Kidney (tissue), 14 donors: ENCODE measurements around the gene TMX1. TPM values are rescaled to one million over a fixed set of nuclear protein-coding genes. Genes with fewer than 3 reads are reported as not detected.

ENCODE experiments used
- DNase-seq, 5 donors: peaks; one replicate each; pipeline ENCODE4 v3.0.0-alpha.2; 2013 to 2020
- FAIRE-seq: peaks from 2 replicates; lab custom pipeline; 2012; peaks lifted over from hg19 to GRCh38; lab: Jason Lieb, UNC
- H3K27ac ChIP-seq, 2 donors: one replicate each; pipeline ENCODE4 v1.7.0; 2013; ENCODE audit warnings: low read depth in 2 of 2, low read length in 2 of 2, inconsistent platforms in 1 of 2
- H3K27me3 ChIP-seq: one replicate; pipeline ENCODE4 v1.7.1; 2013; ENCODE audit warnings: low read length, inconsistent platforms; ENCODE audit not compliant: control insufficient read depth, insufficient read depth
- H3K36me3 ChIP-seq, 3 donors: one replicate each; pipeline versions ENCODE4 v1.7.0 to v1.7.1; 2013; ENCODE audit warnings: low read length in 3 of 3, control low read depth in 1 of 3, inconsistent platforms in 1 of 3; ENCODE audit not compliant: insufficient read depth in 3 of 3, control insufficient read depth in 2 of 3
- H3K4me1 ChIP-seq, 3 donors: one replicate each; pipeline versions ENCODE4 v1.7.0 to v1.7.1; 2013; ENCODE audit warnings: low read length in 3 of 3, inconsistent platforms in 1 of 3, low read depth in 1 of 3; ENCODE audit not compliant: control insufficient read depth in 2 of 3, insufficient read depth in 2 of 3
- H3K4me3 ChIP-seq, 3 donors: one replicate each; pipeline versions ENCODE4 v1.7.0 to v1.8.1; 2013; ENCODE audit warnings: low read length in 3 of 3, control low read depth in 1 of 3, inconsistent platforms in 1 of 3
- H3K9ac ChIP-seq, 3 donors: one replicate each; pipeline versions ENCODE4 v1.7.0 to v1.7.1; 2013; ENCODE audit warnings: low read length in 3 of 3, control low read depth in 1 of 3, inconsistent platforms in 1 of 3
- H3K9me3 ChIP-seq, 3 donors: one replicate each; pipeline versions ENCODE4 v1.7.0 to v1.7.1; 2013; ENCODE audit warnings: low read length in 3 of 3, control low read depth in 1 of 3, inconsistent platforms in 1 of 3; ENCODE audit not compliant: control insufficient read depth in 2 of 3, insufficient read depth in 1 of 3
- intact Hi-C: fragments of 100-400 bp; cut with DNase I; formaldehyde crosslinking; loops from one replicate; pipeline ENCODE4 v1.11.1; 2022
- polyA plus RNA-seq: library from polyadenylated mRNA; stranded (reverse); fragments of 350-450 nt; fragmentation: Illumina TruSeq; extraction: RNeasy Lipid Tissue Mini Kit (QIAGEN cat#74804); gene quantifications from one replicate; pipeline ENCODE4 v1.2.3, GENCODE V29; 2014; ENCODE audit warnings: low read depth, low replicate concordance; ENCODE audit not compliant: insufficient read depth
- total RNA-seq: library from RNA; stranded (reverse); fragmentation: NEBNext Ultra II Directional; extraction: Animal tissue kit (Norgen Biotek cat#: 25700); gene quantifications from one replicate; pipeline ENCODE4 v1.2.1, GENCODE V29; 2021
- TF ChIP-seq, protein P1 (sequence below): IDR thresholded peaks from 3 replicates; pipeline ENCODE4 v1.5.1; 2012; ENCODE audit warnings: mild to moderate bottlenecking, moderate library complexity, borderline replicate concordance; ENCODE audit not compliant: insufficient read depth; ENCODE audit errors: extremely low read depth
- donor health status: control.
- donor health status: control.
- donor health status: control.
- donor health status: control.
- donor health status: control.
- donor health status: DM: yes; HTN: yes; CAD: no.
- donor health status: Normal renal cell carcinoma (clear cell type).

The TMX1 gene
- total and polyA plus RNA-seq, 2 donors from 2014 or later, result 12.3 to 31.6 TPM

DNA sequence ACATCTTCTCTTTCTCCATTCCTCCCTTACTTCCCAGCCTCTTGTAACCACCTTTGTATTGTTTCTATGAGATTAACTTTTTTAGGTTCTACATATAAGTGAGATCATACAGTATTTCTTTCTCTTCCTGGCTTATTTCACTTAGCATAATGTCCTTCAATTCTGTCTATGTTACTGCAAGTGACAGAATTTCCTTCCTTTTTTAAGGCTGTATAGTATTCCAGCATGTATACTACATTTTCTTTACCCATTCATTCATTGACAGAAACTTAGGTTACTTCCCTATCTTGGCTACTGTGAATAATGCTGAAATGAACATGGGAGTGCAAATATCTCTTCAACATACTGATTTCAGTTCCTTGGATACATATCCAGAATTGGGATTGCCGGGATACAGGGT is 18.2 kb downstream of the TMX1 start:
- Histone ChIP-seq H3K9me3 (peaks cover 0 to 2% (median 0%) of the 10 kb centered on the region in 3 donors), H3K9ac (no peak overlapping the region), H3K4me3 (no peak overlapping the region), H3K36me3 (peaks cover 0 to 3% (median 0%) of the 10 kb centered on the region in 3 donors), H3K4me1 (no peaks in the 10 kb centered on the region), H3K27me3 (no peaks in the 10 kb centered on the region), H3K27ac (no peak overlapping the region)
- TF ChIP-seq, protein P1, sequence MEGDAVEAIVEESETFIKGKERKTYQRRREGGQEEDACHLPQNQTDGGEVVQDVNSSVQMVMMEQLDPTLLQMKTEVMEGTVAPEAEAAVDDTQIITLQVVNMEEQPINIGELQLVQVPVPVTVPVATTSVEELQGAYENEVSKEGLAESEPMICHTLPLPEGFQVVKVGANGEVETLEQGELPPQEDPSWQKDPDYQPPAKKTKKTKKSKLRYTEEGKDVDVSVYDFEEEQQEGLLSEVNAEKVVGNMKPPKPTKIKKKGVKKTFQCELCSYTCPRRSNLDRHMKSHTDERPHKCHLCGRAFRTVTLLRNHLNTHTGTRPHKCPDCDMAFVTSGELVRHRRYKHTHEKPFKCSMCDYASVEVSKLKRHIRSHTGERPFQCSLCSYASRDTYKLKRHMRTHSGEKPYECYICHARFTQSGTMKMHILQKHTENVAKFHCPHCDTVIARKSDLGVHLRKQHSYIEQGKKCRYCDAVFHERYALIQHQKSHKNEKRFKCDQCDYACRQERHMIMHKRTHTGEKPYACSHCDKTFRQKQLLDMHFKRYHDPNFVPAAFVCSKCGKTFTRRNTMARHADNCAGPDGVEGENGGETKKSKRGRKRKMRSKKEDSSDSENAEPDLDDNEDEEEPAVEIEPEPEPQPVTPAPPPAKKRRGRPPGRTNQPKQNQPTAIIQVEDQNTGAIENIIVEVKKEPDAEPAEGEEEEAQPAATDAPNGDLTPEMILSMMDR, result no peak
- FAIRE-seq (no peak), DNase-seq (no peak)
- intact Hi-C loops, result no loop called here

DNA sequence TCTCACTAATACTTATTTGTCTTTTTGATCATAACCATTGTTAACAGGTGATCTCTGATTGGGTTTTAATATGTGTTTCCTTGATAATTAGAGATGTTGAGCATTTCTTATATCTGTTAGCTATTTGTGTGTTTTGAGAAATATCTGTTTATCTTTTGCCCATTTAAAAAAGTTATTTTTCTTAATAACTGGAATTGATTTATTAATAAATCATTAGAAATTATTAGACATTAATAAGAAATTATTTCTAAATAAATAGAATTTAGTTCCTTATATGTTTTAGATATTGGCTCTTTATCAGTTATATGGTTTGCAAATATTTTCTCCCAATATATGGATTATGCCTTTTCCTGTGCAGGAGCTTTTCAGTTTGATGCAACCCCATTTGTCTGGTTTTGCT is 18.7 kb downstream of the TMX1 start:
- TF ChIP-seq, protein P1, result no peak
- H3K4me3 ChIP-seq, result no peak overlapping the region
- FAIRE-seq, result peak; percentile 87

DNA sequence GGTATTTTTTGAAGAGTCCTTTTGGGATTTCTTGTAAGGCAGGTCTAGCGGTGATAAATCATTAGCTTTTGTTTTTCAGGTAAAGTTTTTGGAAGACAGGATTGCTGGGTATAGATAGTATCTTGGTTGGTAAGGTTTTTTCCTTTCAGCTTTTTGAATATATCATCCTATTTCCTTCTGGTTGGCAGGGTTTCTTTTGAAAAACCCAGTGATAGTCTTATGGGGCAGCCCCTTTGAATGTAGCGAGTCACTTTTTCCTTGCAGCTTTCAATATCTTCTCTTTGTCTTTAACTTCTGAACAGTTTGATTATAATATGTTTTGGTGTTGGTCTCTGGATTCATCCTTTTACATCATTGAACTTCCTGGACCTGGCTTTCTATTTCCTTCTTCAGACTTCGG is 20.2 kb downstream of the TMX1 start:
- H3K9ac ChIP-seq, result no peak overlapping the region
- intact Hi-C loops, result no loop called here
- H3K4me1 ChIP-seq, result no peaks in the 10 kb centered on the region
- H3K36me3 ChIP-seq, result peaks cover 0 to 3% (median 2%) of the 10 kb centered on the region in 3 donors
- no peaks in the 10 kb centered on the region for H3K27me3 ChIP-seq
- DNase-seq, result no peak
- H3K4me3 ChIP-seq, result no peak overlapping the region
- no peak for FAIRE-seq
- TF ChIP-seq, protein P1, result no peak
- H3K9me3 ChIP-seq, result peaks cover 0 to 2% (median 0%) of the 10 kb centered on the region in 3 donors
- H3K27ac ChIP-seq, result no peak overlapping the region

More for the DNA sequence above, 18.7 kb downstream of the TMX1 start:
- no peaks in the 10 kb centered on the region for H3K27me3 ChIP-seq
- H3K4me1 ChIP-seq, result no peaks in the 10 kb centered on the region
- H3K36me3 ChIP-seq, result peaks cover 0 to 3% (median 0%) of the 10 kb centered on the region in 3 donors
- peaks cover 0 to 2% (median 0%) of the 10 kb centered on the region in 3 donors for H3K9me3 ChIP-seq
- intact Hi-C loops, result no loop called here
- no peak overlapping the region for H3K27ac ChIP-seq
- no peak for DNase-seq
- no peak overlapping the region for H3K9ac ChIP-seq

DNA sequence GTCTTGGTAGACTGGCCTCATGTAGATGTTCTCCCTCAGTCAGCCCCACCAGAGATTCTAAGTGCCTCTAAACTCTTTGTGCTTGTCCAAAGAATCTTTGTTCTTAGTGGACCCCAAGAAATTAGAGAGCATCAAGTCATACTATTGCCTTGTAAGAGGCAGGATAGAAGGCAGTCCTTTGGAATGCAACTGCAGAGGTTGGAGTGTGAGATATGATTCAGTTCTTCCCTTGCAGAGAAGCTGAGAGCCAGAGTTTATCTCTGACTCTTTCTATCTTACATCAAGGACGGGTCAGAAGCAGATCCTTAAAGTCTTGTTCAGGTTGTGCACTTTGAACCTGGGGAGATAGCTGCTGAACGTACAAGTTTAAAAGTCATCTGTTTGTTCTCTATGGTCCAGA is 21.1 kb downstream of the TMX1 start:
- Histone ChIP-seq H3K27me3 (no peaks in the 10 kb centered on the region), H3K4me3 (no peak overlapping the region), H3K36me3 (peaks cover 0 to 3% (median 2%) of the 10 kb centered on the region in 3 donors), H3K9me3 (peaks cover 0 to 2% (median 0%) of the 10 kb centered on the region in 3 donors), H3K4me1 (no peaks in the 10 kb centered on the region), H3K27ac (no peak overlapping the region), H3K9ac (no peak overlapping the region)
- intact Hi-C loops, result no loop called here
- TF ChIP-seq, protein P1, result no peak
- DNase-seq (no peak), FAIRE-seq (no peak)
